Neuron (in vitro differentiated cells): Measurements from ENCODE around the gene FBLN1.
"Not testable (repeated sequence)": the region's sequence is repeated elsewhere in the genome, so short reads cannot be mapped to it uniquely, and the experiment has no call there.

Experiments used
- H2AFZ ChIP-seq: one replicate; pipeline ENCODE4 v1.6.1; 2013; ENCODE audit warnings: low read depth, mild to moderate bottlenecking, inconsistent platforms, low read length, moderate library complexity
- H3K27me3 ChIP-seq: one replicate; pipeline ENCODE4 v1.6.1; 2013; ENCODE audit warnings: low read length; ENCODE audit not compliant: insufficient read depth
- H3K36me3 ChIP-seq: one replicate; pipeline ENCODE4 v1.6.1; 2013; ENCODE audit warnings: low read length; ENCODE audit not compliant: insufficient read depth
- H3K4me1 ChIP-seq: one replicate; pipeline ENCODE4 v1.6.1; 2013; ENCODE audit warnings: low read length; ENCODE audit not compliant: insufficient read depth
- H3K4me3 ChIP-seq: 2 replicates; pipeline ENCODE4 v1.5.1; 2013; ENCODE audit warnings: mild to moderate bottlenecking, low read length, moderate library complexity
- H3K9me3 ChIP-seq: one replicate; pipeline ENCODE4 v1.6.1; 2013; ENCODE audit warnings: low read length

Gene FBLN1

DNA sequence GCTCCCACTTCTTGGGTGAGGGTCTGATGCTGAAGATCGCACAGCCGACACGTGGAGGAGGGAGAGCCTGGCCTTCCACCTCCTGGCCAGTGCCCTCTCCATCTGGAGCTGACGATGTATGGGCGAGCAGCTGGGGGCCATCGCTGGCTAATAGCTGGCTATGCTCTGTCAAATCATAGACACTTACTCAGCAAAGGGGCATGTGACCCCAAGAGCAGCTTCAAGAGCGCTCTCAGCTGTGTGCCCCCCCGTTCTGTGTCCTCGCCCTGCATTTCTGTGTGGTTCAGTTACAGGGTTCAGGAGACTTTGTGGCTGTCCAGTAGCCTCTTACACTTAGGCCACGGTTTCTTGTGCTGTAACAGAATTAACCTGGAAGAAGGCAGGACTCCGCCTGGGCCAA, 26.4 kb downstream of the FBLN1 start:
- Histone ChIP-seq H3K9me3 (no peaks in the 10 kb centered on the region), H3K36me3 (peaks cover 27% of the 10 kb centered on the region)

DNA sequence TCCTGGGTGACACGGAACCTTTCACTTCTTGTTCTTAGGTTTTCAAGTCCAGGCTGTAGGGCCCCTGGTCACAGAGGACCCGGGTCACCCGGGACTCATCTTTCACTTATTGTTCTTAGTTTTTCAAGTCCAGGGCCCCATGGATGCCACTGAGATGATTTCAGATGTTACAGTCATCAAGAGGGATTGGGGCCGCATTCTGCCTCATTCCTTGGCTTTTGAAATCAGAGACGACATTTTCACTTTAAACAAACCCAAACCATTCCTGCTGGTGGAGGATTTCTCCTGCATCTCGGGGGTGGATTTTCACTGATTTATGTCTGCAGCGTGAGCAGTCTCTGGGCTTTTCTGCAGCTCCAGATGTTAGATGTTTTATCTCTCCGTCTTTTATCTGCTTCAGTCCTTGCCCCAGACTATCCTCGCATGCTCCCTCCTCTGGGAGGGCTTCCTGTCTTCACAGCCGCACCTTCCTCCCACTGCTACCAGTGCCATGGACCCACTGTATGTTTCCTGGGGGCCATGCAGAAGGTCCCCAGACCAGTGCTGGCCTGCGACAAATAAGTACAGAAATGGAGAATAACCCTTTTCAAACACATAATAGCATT, 27.4 kb downstream of the FBLN1 start:
- H3K36me3 ChIP-seq = peaks cover 30% of the 10 kb centered on the region

More for the DNA sequence above, 26.4 kb downstream of the FBLN1 start:
- Histone ChIP-seq H2AFZ (no peak overlapping the region), H3K27me3 (no peaks in the 10 kb centered on the region), H3K4me3 (no peak overlapping the region), H3K4me1 (peaks cover 17% of the 10 kb centered on the region)

GRCh38 chr22:45531441-45532234, 29.0 kb downstream of the FBLN1 start:
- Histone ChIP-seq H2AFZ (no peak overlapping the region), H3K27me3 (no peaks in the 10 kb centered on the region), H3K36me3 (peaks cover 30% of the 10 kb centered on the region), H3K4me3 (no peak overlapping the region), H3K9me3 (no peaks in the 10 kb centered on the region), H3K4me1 (peaks cover 17% of the 10 kb centered on the region)

More for the DNA sequence above, 27.4 kb downstream of the FBLN1 start:
- H3K4me1 ChIP-seq = peaks cover 17% of the 10 kb centered on the region
- no peak overlapping the region for H2AFZ ChIP-seq
- H3K9me3 ChIP-seq = no peaks in the 10 kb centered on the region
- no peak overlapping the region for H3K4me3 ChIP-seq
- no peaks in the 10 kb centered on the region for H3K27me3 ChIP-seq

DNA sequence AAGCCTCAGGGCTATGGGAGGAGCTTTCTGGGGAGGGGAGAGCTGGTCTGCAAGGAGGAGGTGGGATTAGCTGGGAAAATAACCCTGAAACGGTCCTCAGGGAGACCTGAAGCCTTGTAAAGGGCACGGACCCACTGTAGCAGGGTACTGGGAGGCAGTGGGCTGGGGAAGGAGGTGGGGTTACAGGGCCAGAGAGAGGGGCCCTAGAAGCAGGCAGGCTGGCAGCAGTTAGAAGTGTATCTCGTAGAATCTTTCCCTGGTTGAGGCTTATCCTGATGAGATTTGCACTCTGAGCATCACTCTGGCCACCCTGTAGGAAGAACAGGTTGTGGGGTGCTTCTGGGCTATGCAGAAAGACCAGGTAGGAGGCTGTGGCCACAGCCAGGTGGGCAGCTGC, 29.6 kb downstream of the FBLN1 start:
- H3K36me3 ChIP-seq = peaks cover 30% of the 10 kb centered on the region
- H3K4me3 ChIP-seq = no peak overlapping the region
- H3K27me3 ChIP-seq = no peaks in the 10 kb centered on the region
- no peaks in the 10 kb centered on the region for H3K9me3 ChIP-seq
- H3K4me1 ChIP-seq = peaks cover 17% of the 10 kb centered on the region
- no peak overlapping the region for H2AFZ ChIP-seq

DNA sequence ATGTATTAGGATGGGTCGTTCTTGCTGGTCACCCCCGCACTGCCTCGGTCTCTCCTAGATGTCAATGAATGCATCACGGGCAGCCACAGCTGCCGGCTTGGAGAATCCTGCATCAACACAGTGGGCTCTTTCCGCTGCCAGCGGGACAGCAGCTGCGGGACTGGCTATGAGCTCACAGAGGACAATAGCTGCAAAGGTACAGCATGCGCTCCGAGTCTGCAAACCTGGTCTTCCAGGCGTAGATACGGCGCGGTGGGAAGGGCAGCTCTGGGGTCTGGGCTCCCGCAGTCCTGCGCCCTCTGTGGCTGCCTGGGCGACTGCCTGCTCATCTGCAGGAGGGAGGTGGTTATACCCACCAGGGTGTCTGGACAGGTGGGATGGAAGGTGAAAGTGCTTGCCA, 31.0 kb downstream of the FBLN1 start:
- peaks cover 25% of the 10 kb centered on the region for H3K36me3 ChIP-seq
- peaks cover 17% of the 10 kb centered on the region for H3K4me1 ChIP-seq
- no peaks in the 10 kb centered on the region for H3K9me3 ChIP-seq
- H3K4me3 ChIP-seq = no peak overlapping the region
- H3K27me3 ChIP-seq = no peaks in the 10 kb centered on the region
- no peak overlapping the region for H2AFZ ChIP-seq

GRCh38 chr22:45534339-45535192, 31.9 kb downstream of the FBLN1 start:
- Histone ChIP-seq H3K9me3 (no peaks in the 10 kb centered on the region), H3K4me3 (no peak overlapping the region), H2AFZ (no peak overlapping the region), H3K27me3 (no peaks in the 10 kb centered on the region), H3K36me3 (peaks cover 25% of the 10 kb centered on the region), H3K4me1 (peaks cover 17% of the 10 kb centered on the region)

DNA sequence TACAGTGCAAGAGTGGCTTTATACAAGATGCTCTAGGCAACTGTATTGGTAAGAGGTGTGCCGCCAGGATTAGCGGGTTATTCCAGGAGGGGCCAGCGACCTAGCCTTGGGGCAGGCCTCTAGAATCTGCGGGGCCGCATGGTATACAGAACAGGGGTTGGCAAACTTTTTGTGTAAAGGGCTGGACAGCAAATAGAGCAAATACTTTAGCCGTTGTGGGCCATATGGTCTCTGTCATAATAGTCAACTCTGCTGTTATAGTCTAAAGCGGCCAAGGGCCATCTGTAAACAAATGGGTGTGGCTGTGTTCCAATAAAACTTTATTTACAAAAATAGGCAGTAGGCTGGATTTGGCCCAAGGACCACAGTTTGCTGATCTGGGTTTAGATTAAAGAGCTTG, 32.6 kb downstream of the FBLN1 start:
- H2AFZ ChIP-seq = no peak overlapping the region
- H3K4me1 ChIP-seq = peaks cover 17% of the 10 kb centered on the region
- H3K27me3 ChIP-seq = no peaks in the 10 kb centered on the region
- H3K9me3 ChIP-seq = no peaks in the 10 kb centered on the region
- H3K36me3 ChIP-seq = peaks cover 28% of the 10 kb centered on the region
- H3K4me3 ChIP-seq = no peak overlapping the region

DNA sequence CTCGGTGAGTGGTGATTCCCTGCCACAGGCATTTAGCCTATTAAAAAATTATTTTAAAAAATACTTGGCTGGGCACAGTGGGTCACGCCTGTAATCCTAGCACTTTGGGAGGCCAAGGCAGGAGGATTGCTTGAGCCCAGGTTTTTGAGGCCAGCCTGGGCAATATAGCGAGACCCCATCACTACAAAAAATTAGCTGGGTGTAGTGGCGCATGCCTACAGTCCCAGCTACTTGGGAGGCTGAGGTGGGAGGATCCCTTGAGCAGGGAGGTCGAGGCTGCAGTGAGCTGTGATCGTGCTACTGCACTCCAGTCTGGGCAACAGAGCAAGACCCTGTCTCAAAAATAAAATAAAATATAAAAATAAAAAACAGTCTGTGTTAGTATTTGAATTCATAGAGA, 33.2 kb downstream of the FBLN1 start:
- not testable (repeated sequence) for H3K9me3 ChIP-seq, H2AFZ ChIP-seq, H3K4me3 ChIP-seq, H3K27me3 ChIP-seq
- Histone ChIP-seq H3K4me1 (peaks cover 17% of the 10 kb centered on the region), H3K36me3 (peaks cover 30% of the 10 kb centered on the region)

DNA sequence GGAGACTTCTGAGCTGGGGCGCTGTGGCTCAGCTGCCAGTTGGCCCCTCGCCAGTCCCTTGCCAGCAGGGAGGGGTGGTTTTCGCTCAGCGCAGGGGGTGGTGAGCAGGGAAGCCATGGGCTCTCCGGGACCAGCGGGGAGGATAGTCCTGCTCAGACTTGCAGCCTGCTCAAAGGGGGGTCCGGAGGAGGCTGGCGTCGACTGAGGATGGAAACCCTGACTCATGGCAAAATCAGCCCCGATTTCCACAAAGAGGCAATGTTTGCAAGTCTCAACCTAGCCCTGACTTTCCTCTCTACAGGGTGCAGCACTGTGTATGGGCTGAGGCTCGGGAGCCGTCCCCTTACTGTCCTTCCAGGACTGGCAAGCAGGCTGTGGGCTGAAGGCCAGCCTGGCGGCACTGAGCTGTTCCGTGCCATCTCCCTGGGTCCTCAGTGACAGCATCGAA, 35.1 kb downstream of the FBLN1 start:
- Histone ChIP-seq H3K9me3 (no peaks in the 10 kb centered on the region), H3K4me3 (no peak overlapping the region), H3K36me3 (peaks cover 44% of the 10 kb centered on the region), H2AFZ (no peak overlapping the region), H3K27me3 (no peaks in the 10 kb centered on the region), H3K4me1 (no peaks in the 10 kb centered on the region)

DNA sequence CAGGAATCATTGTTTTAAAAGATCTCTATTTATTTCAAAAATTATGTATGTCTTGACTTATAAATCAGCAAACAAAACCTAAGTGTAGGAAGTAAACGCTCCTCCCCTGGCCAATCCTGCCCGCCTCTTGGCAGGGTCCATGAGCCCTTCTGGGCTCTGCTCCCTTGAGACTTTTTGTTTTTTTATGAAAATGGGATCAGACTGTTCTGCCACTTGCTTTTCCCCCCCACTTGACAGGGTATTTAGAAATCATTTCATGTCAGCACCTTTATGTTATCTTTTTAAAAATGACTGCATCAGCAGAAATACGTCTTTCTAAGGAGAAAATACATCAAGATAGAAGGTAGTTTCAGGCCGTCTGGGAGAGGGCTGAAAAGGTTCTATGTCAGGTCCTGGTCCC, 35.6 kb downstream of the FBLN1 start:
- Histone ChIP-seq H2AFZ (no peak overlapping the region), H3K4me3 (no peak overlapping the region), H3K4me1 (no peaks in the 10 kb centered on the region), H3K9me3 (no peaks in the 10 kb centered on the region), H3K36me3 (peaks cover 43% of the 10 kb centered on the region), H3K27me3 (no peaks in the 10 kb centered on the region)

GRCh38 chr22:45540122-45540521, 37.4 kb downstream of the FBLN1 start:
- no peaks in the 10 kb centered on the region for H3K9me3 ChIP-seq
- H3K4me1 ChIP-seq = peaks cover 4% of the 10 kb centered on the region
- peaks cover 43% of the 10 kb centered on the region for H3K36me3 ChIP-seq
- no peak overlapping the region for H3K4me3 ChIP-seq
- H3K27me3 ChIP-seq = no peaks in the 10 kb centered on the region
- H2AFZ ChIP-seq = no peak overlapping the region

- Histone ChIP-seq H3K4me3 (no peak overlapping the region), H3K9me3 (no peaks in the 10 kb centered on the region), H3K36me3 (peaks cover 43% of the 10 kb centered on the region), H3K4me1 (peaks cover 4% of the 10 kb centered on the region), H2AFZ (no peak overlapping the region), H3K27me3 (no peaks in the 10 kb centered on the region)
Measured at GRCh38 chr22:45541382-45541979, 38.8 kb downstream of the FBLN1 start.
